ENCODE results near the gene KDM2A. TPM values are rescaled to one million over a fixed set of nuclear protein-coding genes. Genes with fewer than 3 reads are reported as not detected.
"Not testable (repeated sequence)": the region's sequence is repeated elsewhere in the genome, so short reads cannot be mapped to it uniquely, and the experiment has no call there.

Gene KDM2A
- total RNA-seq, 1 experiment from 2014 or later: 33.7 TPM

GRCh38 chr11:67174311-67174710 lies 55.2 kb downstream of the KDM2A start:
- Histone ChIP-seq H3K27me3 (no peaks in the 10 kb centered on the region), H3K9me3 (replicated peaks) (no peaks in the 10 kb centered on the region), H3K4me1 (no peaks in the 10 kb centered on the region), H3K27ac (no peak overlapping the region), H3K36me3 (0 out of 2 replicates have a peak, but pooled peaks cover 2% of the 10 kb centered on the region), H3K4me3 (no peak overlapping the region)
- DNase-seq: no peak

- H3K27ac ChIP-seq: no peak overlapping the region
- H3K36me3 ChIP-seq: peaks cover 6% of the 10 kb centered on the region
- no peaks in the 10 kb centered on the region for H3K27me3 ChIP-seq
- H3K4me1 ChIP-seq: no peaks in the 10 kb centered on the region
- no peak overlapping the region for H3K4me3 ChIP-seq
- no peaks in the 10 kb centered on the region for H3K9me3 ChIP-seq (replicated peaks)
- DNase-seq: no peak
These were observed 58.6 kb downstream of the KDM2A start for GRCh38 chr11:67177399-67178281.

- DNase-seq: no peak
- peaks cover 14% of the 10 kb centered on the region for H3K36me3 ChIP-seq
- H3K4me3 ChIP-seq: no peak overlapping the region
- H3K9me3 ChIP-seq (replicated peaks): no peaks in the 10 kb centered on the region
- H3K27ac ChIP-seq: no peak overlapping the region
- no peaks in the 10 kb centered on the region for H3K4me1 ChIP-seq
- no peaks in the 10 kb centered on the region for H3K27me3 ChIP-seq
These were observed 59.4 kb downstream of the KDM2A start for GRCh38 chr11:67178421-67178820.

GRCh38 chr11:67178878-67179277 lies 59.8 kb downstream of the KDM2A start:
- Histone ChIP-seq H3K9me3 (replicated peaks) (no peaks in the 10 kb centered on the region), H3K27me3 (no peaks in the 10 kb centered on the region), H3K36me3 (peaks cover 14% of the 10 kb centered on the region), H3K4me3 (no peak overlapping the region), H3K4me1 (no peaks in the 10 kb centered on the region), H3K27ac (no peak overlapping the region)
- no peak for DNase-seq

- DNase-seq: no peak
These were observed 60.9 kb downstream of the KDM2A start for GRCh38 chr11:67179892-67180490.

GRCh38 chr11:67194096-67194495 lies 75.0 kb downstream of the KDM2A start:
- peak; percentile 20 to 44 for DNase-seq
- Histone ChIP-seq H3K4me1 (peaks cover 2% of the 10 kb centered on the region; the same call in 1 of the 2 replicates), H3K27me3 (no peaks in the 10 kb centered on the region), H3K9me3 (replicated peaks) (no peaks in the 10 kb centered on the region), H3K4me3 (no peak overlapping the region), H3K27ac (no peak overlapping the region), H3K36me3 (0 out of 2 replicates have a peak, but pooled peaks cover 3% of the 10 kb centered on the region)

More at GRCh38 chr11:67179892-67180490, 60.9 kb downstream of the KDM2A start:
- H3K9me3 ChIP-seq (replicated peaks): no peaks in the 10 kb centered on the region
- H3K27ac ChIP-seq: no peak overlapping the region
- peaks cover 21% of the 10 kb centered on the region for H3K36me3 ChIP-seq
- H3K4me3 ChIP-seq: no peak overlapping the region
- no peaks in the 10 kb centered on the region for H3K4me1 ChIP-seq
- no peaks in the 10 kb centered on the region for H3K27me3 ChIP-seq

- no peak overlapping the region for H3K27ac ChIP-seq
- H3K4me3 ChIP-seq: no peak overlapping the region
- H3K4me1 ChIP-seq: peaks cover 2% of the 10 kb centered on the region; the same call in 1 of the 2 replicates
- H3K9me3 ChIP-seq (replicated peaks): no peaks in the 10 kb centered on the region
- DNase-seq: no peak
- no peaks in the 10 kb centered on the region for H3K27me3 ChIP-seq
- H3K36me3 ChIP-seq: peaks cover 6% of the 10 kb centered on the region; the same call in 1 of the 2 replicates
These were observed 77.0 kb downstream of the KDM2A start for GRCh38 chr11:67195971-67196456.

- Histone ChIP-seq H3K4me3 (no peak overlapping the region), H3K27me3 (no peaks in the 10 kb centered on the region), H3K36me3 (peaks cover 6% of the 10 kb centered on the region; the same call in 1 of the 2 replicates), H3K4me1 (peaks cover 2% of the 10 kb centered on the region; the same call in 1 of the 2 replicates), H3K27ac (no peak overlapping the region), H3K9me3 (replicated peaks) (no peaks in the 10 kb centered on the region)
- DNase-seq: no peak
These were observed 78.5 kb downstream of the KDM2A start for GRCh38 chr11:67197606-67198005.

- H3K9me3 ChIP-seq (replicated peaks); H3K27me3 ChIP-seq; H3K4me1 ChIP-seq; H3K27ac ChIP-seq; H3K36me3 ChIP-seq; DNase-seq; H3K4me3 ChIP-seq: not testable (repeated sequence)
These were observed 79.7 kb downstream of the KDM2A start for GRCh38 chr11:67198781-67199180.

GRCh38 chr11:67199751-67200150 lies 80.7 kb downstream of the KDM2A start:
- H3K9me3 ChIP-seq (replicated peaks): no peaks in the 10 kb centered on the region
- H3K27ac ChIP-seq: no peak overlapping the region
- peaks cover 5% of the 10 kb centered on the region; the same call in 1 of the 2 replicates for H3K36me3 ChIP-seq
- no peaks in the 10 kb centered on the region for H3K4me1 ChIP-seq
- no peak for DNase-seq
- no peak overlapping the region for H3K4me3 ChIP-seq
- no peaks in the 10 kb centered on the region for H3K27me3 ChIP-seq

GRCh38 chr11:67202028-67202427 lies 83.0 kb downstream of the KDM2A start:
- no peaks in the 10 kb centered on the region for H3K9me3 ChIP-seq (replicated peaks)
- no peak overlapping the region for H3K4me3 ChIP-seq
- H3K4me1 ChIP-seq: no peaks in the 10 kb centered on the region
- no peak overlapping the region for H3K27ac ChIP-seq
- peaks cover 5% of the 10 kb centered on the region; the same call in 1 of the 2 replicates for H3K36me3 ChIP-seq
- DNase-seq: no peak
- H3K27me3 ChIP-seq: no peaks in the 10 kb centered on the region

- Histone ChIP-seq H3K27ac (no peak overlapping the region), H3K36me3 (peaks cover 7% of the 10 kb centered on the region), H3K9me3 (replicated peaks) (no peaks in the 10 kb centered on the region), H3K27me3 (no peaks in the 10 kb centered on the region), H3K4me3 (no peak overlapping the region), H3K4me1 (no peaks in the 10 kb centered on the region)
- no peak for DNase-seq
These were observed 85.8 kb downstream of the KDM2A start for GRCh38 chr11:67204822-67205221.

GRCh38 chr11:67209222-67209621 lies 90.2 kb downstream of the KDM2A start:
- DNase-seq; H3K36me3 ChIP-seq; H3K9me3 ChIP-seq (replicated peaks); H3K27ac ChIP-seq; H3K4me3 ChIP-seq; H3K27me3 ChIP-seq; H3K4me1 ChIP-seq: not testable (repeated sequence)

GRCh38 chr11:67211656-67212436 lies 92.8 kb downstream of the KDM2A start:
- Histone ChIP-seq H3K4me1 (no peaks in the 10 kb centered on the region), H3K27me3 (no peaks in the 10 kb centered on the region), H3K4me3 (no peak overlapping the region), H3K9me3 (replicated peaks) (no peaks in the 10 kb centered on the region), H3K27ac (no peak overlapping the region), H3K36me3 (peaks cover 26% of the 10 kb centered on the region)
- DNase-seq: no peak

All from SJCRH30 (cell line).